Lower leg skin (tissue), 3 donors: Measurements from ENCODE around the gene ITSN1.

Experiments used
- CTCF ChIP-seq, 3 donors: fragments of 450-650 bp; IDR thresholded peaks; one replicate each; pipeline ENCODE4 v1.5.1; 2016; ENCODE audit warnings: antibody characterized with exemption in 3 of 3, mild to moderate bottlenecking in 3 of 3, moderate library complexity in 2 of 3
- POLR2A ChIP-seq, 2 donors: fragments of 450-650 bp; IDR thresholded peaks; one replicate each; pipeline ENCODE4 v1.6.1; 2016 to 2017; ENCODE audit warnings: antibody characterized with exemption in 2 of 2, mild to moderate bottlenecking in 1 of 2, moderate library complexity in 1 of 2

GRCh38 chr21:33662046-33662445, 19.7 kb downstream of the ITSN1 start:
- TF ChIP-seq CTCF (IDR thresholded peaks at IDR 0.05) (no peak), POLR2A (IDR thresholded peaks at IDR 0.05) (no peak)
